ENCODE data around the gene C5orf63. TPM values are rescaled to one million over a fixed set of nuclear protein-coding genes. Genes with fewer than 3 reads are reported as not detected.
"Not testable (repeated sequence)": the region's sequence is repeated elsewhere in the genome, so short reads cannot be mapped to it uniquely, and the experiment has no call there.

The C5orf63 gene
- total RNA-seq, 1 experiment from 2014 or later, result 2.2 TPM

DNA sequence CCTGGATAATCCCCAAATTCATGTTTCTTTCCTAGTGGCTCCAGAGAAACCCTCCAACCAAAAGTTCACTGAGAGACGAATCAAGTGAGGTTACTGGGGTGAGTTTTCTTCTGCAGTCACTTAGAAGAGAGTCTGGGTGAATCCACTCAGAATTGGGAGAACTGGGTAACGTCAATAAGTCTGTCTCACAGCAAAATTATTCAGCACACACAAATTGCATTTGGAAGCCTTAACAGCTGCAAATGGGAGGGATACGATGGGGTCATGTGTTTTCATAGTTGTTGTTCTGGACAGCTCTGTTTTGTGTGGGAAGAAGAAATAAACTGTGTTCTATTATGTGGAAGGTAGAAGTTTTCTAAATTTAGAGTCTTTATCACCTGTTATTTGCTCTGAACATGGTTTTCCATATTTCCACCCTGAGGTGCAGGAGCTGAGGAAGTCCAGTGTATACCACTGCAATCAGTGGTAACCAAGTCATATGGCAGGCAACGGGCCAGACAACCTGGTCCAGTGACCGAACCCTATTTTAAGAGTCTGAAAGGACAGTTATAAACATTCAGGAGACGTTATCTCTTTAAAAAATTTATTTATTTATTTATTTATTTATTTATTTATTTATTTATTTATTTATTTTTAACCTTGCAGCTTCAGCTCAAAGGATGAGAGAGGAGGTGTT is 64.9 kb downstream of the C5orf63 start:
- CTCF ChIA-PET, result no interaction called here
- TF ChIP-seq, protein P1, sequence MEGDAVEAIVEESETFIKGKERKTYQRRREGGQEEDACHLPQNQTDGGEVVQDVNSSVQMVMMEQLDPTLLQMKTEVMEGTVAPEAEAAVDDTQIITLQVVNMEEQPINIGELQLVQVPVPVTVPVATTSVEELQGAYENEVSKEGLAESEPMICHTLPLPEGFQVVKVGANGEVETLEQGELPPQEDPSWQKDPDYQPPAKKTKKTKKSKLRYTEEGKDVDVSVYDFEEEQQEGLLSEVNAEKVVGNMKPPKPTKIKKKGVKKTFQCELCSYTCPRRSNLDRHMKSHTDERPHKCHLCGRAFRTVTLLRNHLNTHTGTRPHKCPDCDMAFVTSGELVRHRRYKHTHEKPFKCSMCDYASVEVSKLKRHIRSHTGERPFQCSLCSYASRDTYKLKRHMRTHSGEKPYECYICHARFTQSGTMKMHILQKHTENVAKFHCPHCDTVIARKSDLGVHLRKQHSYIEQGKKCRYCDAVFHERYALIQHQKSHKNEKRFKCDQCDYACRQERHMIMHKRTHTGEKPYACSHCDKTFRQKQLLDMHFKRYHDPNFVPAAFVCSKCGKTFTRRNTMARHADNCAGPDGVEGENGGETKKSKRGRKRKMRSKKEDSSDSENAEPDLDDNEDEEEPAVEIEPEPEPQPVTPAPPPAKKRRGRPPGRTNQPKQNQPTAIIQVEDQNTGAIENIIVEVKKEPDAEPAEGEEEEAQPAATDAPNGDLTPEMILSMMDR (conservative IDR thresholded peaks at IDR 0.05; ENCODE audit: low read depth, low read length), result no peak

DNA sequence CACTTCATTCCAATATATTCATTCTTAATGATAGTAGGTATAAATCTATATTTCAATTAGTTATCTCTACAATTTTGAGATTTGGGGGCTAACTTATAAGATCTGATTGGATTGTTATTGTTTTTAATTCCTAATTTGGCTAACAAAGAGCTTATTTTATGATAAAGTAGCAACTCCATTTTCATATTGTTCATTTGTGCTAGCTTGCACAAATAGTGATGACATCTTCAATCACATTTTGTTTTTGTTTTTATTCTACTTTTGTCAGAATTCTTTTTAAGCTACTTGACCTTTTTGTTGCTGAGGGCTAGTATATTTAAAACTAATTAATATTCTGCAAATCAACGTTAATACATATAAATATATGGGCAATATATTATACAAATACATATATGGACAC is 65.8 kb downstream of the C5orf63 start:
- Histone ChIP-seq H3K4me3 (ENCODE audit: low read depth, low read length, poor library complexity, severe bottlenecking) (no peak overlapping the region), H3K9me3 (ENCODE audit: low read depth, low read length, poor library complexity, severe bottlenecking) (no peaks in the 10 kb centered on the region), H3K27ac (ENCODE audit: low read depth, low read length, poor library complexity, severe bottlenecking) (no peak overlapping the region), H3K4me1 (ENCODE audit: insufficient read depth, low read length, poor library complexity, severe bottlenecking) (no peaks in the 10 kb centered on the region), H3K36me3 (ENCODE audit: insufficient read depth, low read length, poor library complexity, severe bottlenecking) (no peaks in the 10 kb centered on the region), H3K27me3 (replicated peaks; ENCODE audit: insufficient read depth, low read depth, low read length, poor library complexity) (no peaks in the 10 kb centered on the region)
- ChIA-PET CTCF (no interaction called here), POLR2A (ENCODE audit: low non-redundant PET) (no interaction called here)
- BruUV-seq (replicated peaks), result no TSS peak
- no peak for DNase-seq (ENCODE audit: low spot score)
- TF ChIP-seq, protein P1 (conservative IDR thresholded peaks at IDR 0.05; ENCODE audit: low read depth, low read length), result no peak
- no peak for TF ChIP-seq EZH2 (IDR thresholded peaks at IDR 0.05; ENCODE audit: borderline replicate concordance, low read depth, low read length, poor library complexity, severe bottlenecking)
- intact Hi-C loops (cut with micrococcal nuclease; ENCODE audit: unreplicated experiment), result no loop called here

More for the DNA sequence above, 64.9 kb downstream of the C5orf63 start:
- POLR2A ChIA-PET (ENCODE audit: low non-redundant PET), result no interaction called here
- intact Hi-C loops (cut with micrococcal nuclease; ENCODE audit: unreplicated experiment), result no loop called here
- H3K4me3 ChIP-seq (ENCODE audit: low read depth, low read length, poor library complexity, severe bottlenecking), result no peak overlapping the region
- no peaks in the 10 kb centered on the region for H3K36me3 ChIP-seq (ENCODE audit: insufficient read depth, low read length, poor library complexity, severe bottlenecking)
- BruUV-seq (replicated peaks), result no TSS peak
- no peak overlapping the region for H3K27ac ChIP-seq (ENCODE audit: low read depth, low read length, poor library complexity, severe bottlenecking)
- H3K9me3 ChIP-seq (ENCODE audit: low read depth, low read length, poor library complexity, severe bottlenecking), result no peaks in the 10 kb centered on the region
- H3K4me1 ChIP-seq (ENCODE audit: insufficient read depth, low read length, poor library complexity, severe bottlenecking), result no peaks in the 10 kb centered on the region
- no peaks in the 10 kb centered on the region for H3K27me3 ChIP-seq (replicated peaks; ENCODE audit: insufficient read depth, low read depth, low read length, poor library complexity)
- no peak for DNase-seq (ENCODE audit: low spot score)

DNA sequence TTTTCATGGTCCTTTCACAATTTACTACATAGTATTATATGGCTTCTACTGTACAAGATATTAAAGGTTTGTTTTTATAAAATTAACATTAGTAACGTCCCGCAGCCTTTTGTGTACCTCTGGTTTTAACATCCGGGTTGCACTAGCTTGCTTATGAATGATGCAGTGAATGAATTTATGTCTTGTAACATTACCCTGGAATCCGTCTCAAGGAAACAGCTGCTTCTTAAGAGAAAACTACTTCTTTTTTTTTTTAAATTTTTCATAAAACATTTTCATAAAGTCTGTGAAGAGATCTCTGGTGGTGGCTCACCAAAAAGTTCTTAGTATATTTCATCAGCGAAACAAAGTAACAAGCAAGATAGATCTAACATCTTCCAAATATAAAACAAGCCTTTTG is 66.6 kb downstream of the C5orf63 start:
- Histone ChIP-seq H3K27me3 (replicated peaks; ENCODE audit: insufficient read depth, low read depth, low read length, poor library complexity) (no peaks in the 10 kb centered on the region), H3K4me3 (ENCODE audit: low read depth, low read length, poor library complexity, severe bottlenecking) (no peak overlapping the region), H3K36me3 (ENCODE audit: insufficient read depth, low read length, poor library complexity, severe bottlenecking) (no peaks in the 10 kb centered on the region), H3K27ac (ENCODE audit: low read depth, low read length, poor library complexity, severe bottlenecking) (no peak overlapping the region), H3K4me1 (ENCODE audit: insufficient read depth, low read length, poor library complexity, severe bottlenecking) (no peaks in the 10 kb centered on the region), H3K9me3 (ENCODE audit: low read depth, low read length, poor library complexity, severe bottlenecking) (no peaks in the 10 kb centered on the region)
- no peak for DNase-seq (ENCODE audit: low spot score)
- POLR2A ChIA-PET (ENCODE audit: low non-redundant PET), result no interaction called here
- intact Hi-C loops (cut with micrococcal nuclease; ENCODE audit: unreplicated experiment), result no loop called here
- CTCF ChIA-PET, result interaction anchor here (0.6 kb wide), 1 partner anchor 27 kb away, joined by 3 read pairs; no protein-coding TSS in a partner anchor
- BruUV-seq (replicated peaks), result no TSS peak
- TF ChIP-seq EZH2 (IDR thresholded peaks at IDR 0.05; ENCODE audit: borderline replicate concordance, low read depth, low read length, poor library complexity, severe bottlenecking), result no peak
- TF ChIP-seq, protein P1 (conservative IDR thresholded peaks at IDR 0.05; ENCODE audit: low read depth, low read length), result no peak

DNA sequence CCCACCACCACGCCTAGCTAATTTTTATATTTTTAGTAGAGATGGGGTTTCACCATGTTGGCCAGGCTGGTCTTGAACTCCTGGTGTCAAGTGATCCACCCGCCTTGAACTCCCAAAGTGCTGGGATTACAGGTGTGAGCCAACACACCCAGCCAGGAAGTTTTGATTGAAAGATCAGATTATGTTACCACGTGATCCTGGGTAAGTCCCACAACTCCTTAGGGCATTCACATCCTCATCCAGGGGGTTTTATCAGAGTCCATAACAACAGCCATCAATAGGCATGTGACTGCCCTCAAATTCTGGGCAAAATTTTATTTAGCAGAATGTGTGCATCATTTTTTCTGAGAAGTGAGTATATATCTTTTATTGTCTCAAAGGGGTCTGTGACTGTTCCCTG is 68.0 kb downstream of the C5orf63 start:
- not testable (repeated sequence) for BruUV-seq (replicated peaks); H3K27ac ChIP-seq (ENCODE audit: low read depth, low read length, poor library complexity, severe bottlenecking)

More for the DNA sequence above, 68.0 kb downstream of the C5orf63 start:
- H3K4me3 ChIP-seq (ENCODE audit: low read depth, low read length, poor library complexity, severe bottlenecking); H3K27me3 ChIP-seq (replicated peaks; ENCODE audit: insufficient read depth, low read depth, low read length, poor library complexity); H3K36me3 ChIP-seq (ENCODE audit: insufficient read depth, low read length, poor library complexity, severe bottlenecking); DNase-seq (ENCODE audit: low spot score); POLR2A ChIA-PET (ENCODE audit: low non-redundant PET); H3K4me1 ChIP-seq (ENCODE audit: insufficient read depth, low read length, poor library complexity, severe bottlenecking); intact Hi-C loops (cut with micrococcal nuclease; ENCODE audit: unreplicated experiment); CTCF ChIA-PET; H3K9me3 ChIP-seq (ENCODE audit: low read depth, low read length, poor library complexity, severe bottlenecking): not testable (repeated sequence)

Measured in A673 (cell line).